HUES64 (cell line): ENCODE results near the gene DLL1.

Experiments
- H3K27ac ChIP-seq: 2 replicates; pipeline ENCODE4 v1.7.0; 2013; ENCODE audit warnings: low read depth, low read length, inconsistent platforms
- H3K27me3 ChIP-seq: 2 replicates; pipeline ENCODE4 v1.6.1; 2013; ENCODE audit warnings: mild to moderate bottlenecking, low read length; ENCODE audit not compliant: insufficient read depth
- H3K36me3 ChIP-seq: 2 replicates; pipeline ENCODE4 v1.6.1; 2013; ENCODE audit warnings: mild to moderate bottlenecking, low read length; ENCODE audit not compliant: insufficient read depth
- H3K4me1 ChIP-seq: 2 replicates; pipeline ENCODE4 v1.6.1; 2013; ENCODE audit warnings: mild to moderate bottlenecking, low read length, moderate library complexity; ENCODE audit not compliant: insufficient read depth
- H3K4me3 ChIP-seq: 2 replicates; pipeline ENCODE4 v1.5.1; 2013; ENCODE audit warnings: mild to moderate bottlenecking, low read length, moderate library complexity
- H3K9ac ChIP-seq: 2 replicates; pipeline ENCODE4 v1.6.1; 2013; ENCODE audit warnings: mild to moderate bottlenecking, low read depth, low read length
- H3K9me3 ChIP-seq: 2 replicates; pipeline ENCODE4 v1.6.1; 2013; ENCODE audit warnings: low read depth, low read length; ENCODE audit not compliant: insufficient read depth
- WGBS: fragments of 150-250, 120-280 bp; methylation state at CpG from one replicate; pipeline ENCODE4 v1.1.7; 2013; ENCODE audit warnings: missing lambda C conversion rate; 5-methylcytosine and 5-hydroxymethylcytosine counted together

Gene DLL1

GRCh38 chr6:170272341-170273065 lies 18.4 kb downstream of the DLL1 start:
- Histone ChIP-seq H3K4me3 (no peak overlapping the region), H3K4me1 (peaks cover 9% of the 10 kb centered on the region), H3K27me3 (peaks cover 4% of the 10 kb centered on the region; the same call in 1 of the 2 replicates), H3K36me3 (no peaks in the 10 kb centered on the region), H3K27ac (no peak overlapping the region), H3K9me3 (no peaks in the 10 kb centered on the region), H3K9ac (no peak overlapping the region)
- 89% methylated on average over 30 of the region's 30 CpGs for WGBS

- Histone ChIP-seq H3K9ac (no peak overlapping the region), H3K4me3 (no peak overlapping the region), H3K36me3 (no peaks in the 10 kb centered on the region), H3K9me3 (no peaks in the 10 kb centered on the region), H3K27ac (no peak overlapping the region), H3K4me1 (peaks cover 9% of the 10 kb centered on the region), H3K27me3 (peaks cover 4% of the 10 kb centered on the region; the same call in 1 of the 2 replicates)
- WGBS, result 94% methylated on average over 32 of the region's 32 CpGs
Observed at GRCh38 chr6:170271771-170272314, 19.0 kb downstream of the DLL1 start.

GRCh38 chr6:170270984-170271593 lies 19.8 kb downstream of the DLL1 start:
- H3K4me3 ChIP-seq, result no peak overlapping the region
- peaks cover 4% of the 10 kb centered on the region; the same call in 1 of the 2 replicates for H3K27me3 ChIP-seq
- no peaks in the 10 kb centered on the region for H3K9me3 ChIP-seq
- no peak overlapping the region for H3K9ac ChIP-seq
- no peaks in the 10 kb centered on the region for H3K36me3 ChIP-seq
- peaks cover 13% of the 10 kb centered on the region for H3K4me1 ChIP-seq
- H3K27ac ChIP-seq, result no peak overlapping the region
- 93% methylated on average over 19 of the region's 19 CpGs for WGBS

GRCh38 chr6:170269846-170270541 lies 20.9 kb downstream of the DLL1 start:
- Histone ChIP-seq H3K4me1 (peaks cover 14% of the 10 kb centered on the region), H3K4me3 (no peak overlapping the region), H3K9ac (no peak overlapping the region), H3K27ac (no peak overlapping the region), H3K9me3 (no peaks in the 10 kb centered on the region), H3K27me3 (peaks cover 4% of the 10 kb centered on the region; the same call in 1 of the 2 replicates), H3K36me3 (no peaks in the 10 kb centered on the region)
- WGBS, result 88% methylated on average over 17 of the region's 17 CpGs

- Histone ChIP-seq H3K9me3 (no peaks in the 10 kb centered on the region), H3K36me3 (no peaks in the 10 kb centered on the region), H3K4me1 (peaks cover 14% of the 10 kb centered on the region), H3K27ac (no peak overlapping the region), H3K4me3 (no peak overlapping the region), H3K27me3 (no peaks in the 10 kb centered on the region; the same call in 1 of the 2 replicates), H3K9ac (no peak overlapping the region)
- 70% methylated on average over 22 of the region's 22 CpGs for WGBS
Observed at GRCh38 chr6:170269151-170269845, 21.6 kb downstream of the DLL1 start.

GRCh38 chr6:170268216-170269129 lies 22.4 kb downstream of the DLL1 start:
- Histone ChIP-seq H3K4me1 (peaks cover 14% of the 10 kb centered on the region), H3K9ac (no peak overlapping the region), H3K9me3 (no peaks in the 10 kb centered on the region), H3K27ac (no peak overlapping the region), H3K36me3 (no peaks in the 10 kb centered on the region), H3K27me3 (no peaks in the 10 kb centered on the region), H3K4me3 (no peak overlapping the region)
- WGBS, result 88% methylated on average over 22 of the region's 22 CpGs

GRCh38 chr6:170267688-170268087 lies 23.2 kb downstream of the DLL1 start:
- no peak overlapping the region for H3K27ac ChIP-seq
- no peaks in the 10 kb centered on the region for H3K36me3 ChIP-seq
- H3K9me3 ChIP-seq, result no peaks in the 10 kb centered on the region
- H3K4me3 ChIP-seq, result no peak overlapping the region
- no peaks in the 10 kb centered on the region for H3K27me3 ChIP-seq
- peaks cover 14% of the 10 kb centered on the region for H3K4me1 ChIP-seq
- no peak overlapping the region for H3K9ac ChIP-seq
- 91% methylated on average over 14 of the region's 14 CpGs for WGBS

GRCh38 chr6:170266061-170266825 lies 24.6 kb downstream of the DLL1 start:
- Histone ChIP-seq H3K9me3 (no peaks in the 10 kb centered on the region), H3K4me1 (peaks cover 14% of the 10 kb centered on the region), H3K4me3 (no peak overlapping the region), H3K9ac (no peak overlapping the region), H3K36me3 (no peaks in the 10 kb centered on the region), H3K27me3 (no peaks in the 10 kb centered on the region), H3K27ac (no peak overlapping the region)
- WGBS, result 85% methylated on average over 15 of the region's 18 CpGs

GRCh38 chr6:170265655-170266054 lies 25.2 kb downstream of the DLL1 start:
- no peak overlapping the region for H3K4me3 ChIP-seq
- 91% methylated on average over 22 of the region's 22 CpGs for WGBS
- peaks cover 14% of the 10 kb centered on the region for H3K4me1 ChIP-seq
- no peak overlapping the region for H3K27ac ChIP-seq
- H3K9me3 ChIP-seq, result no peaks in the 10 kb centered on the region
- no peak overlapping the region for H3K9ac ChIP-seq
- no peaks in the 10 kb centered on the region for H3K27me3 ChIP-seq
- no peaks in the 10 kb centered on the region for H3K36me3 ChIP-seq
